HCEC 1CT (cell line): ENCODE data around the gene CD151.

Source experiments
- DNase-seq: peaks from one replicate; pipeline ENCODE4 v3.0.0-alpha.2; 2017

Gene CD151

DNA sequence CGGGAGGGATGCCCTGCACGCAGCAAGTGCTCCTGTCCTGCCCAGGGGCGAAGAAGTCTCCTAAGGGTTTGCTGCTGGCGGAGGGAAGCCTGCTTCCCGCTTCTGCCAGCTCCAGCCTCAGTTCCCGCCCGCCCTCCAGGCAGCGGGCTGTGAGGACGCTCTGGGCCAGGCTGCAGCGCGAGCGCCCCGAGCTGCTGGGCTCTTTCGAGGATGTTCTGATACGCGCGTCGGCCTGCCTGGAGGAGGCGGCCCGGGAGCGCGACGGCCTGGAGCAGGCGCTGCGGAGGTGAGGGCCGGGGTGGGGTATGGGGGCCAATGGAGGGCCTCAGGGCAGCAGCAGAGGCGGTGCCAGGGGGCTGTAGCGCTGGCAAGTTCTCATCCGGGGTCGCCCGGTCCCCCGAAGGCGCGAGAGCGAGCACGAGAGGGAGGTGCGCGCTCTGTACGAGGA is 2.9 kb upstream of the CD151 start:
- no peak for DNase-seq

DNA sequence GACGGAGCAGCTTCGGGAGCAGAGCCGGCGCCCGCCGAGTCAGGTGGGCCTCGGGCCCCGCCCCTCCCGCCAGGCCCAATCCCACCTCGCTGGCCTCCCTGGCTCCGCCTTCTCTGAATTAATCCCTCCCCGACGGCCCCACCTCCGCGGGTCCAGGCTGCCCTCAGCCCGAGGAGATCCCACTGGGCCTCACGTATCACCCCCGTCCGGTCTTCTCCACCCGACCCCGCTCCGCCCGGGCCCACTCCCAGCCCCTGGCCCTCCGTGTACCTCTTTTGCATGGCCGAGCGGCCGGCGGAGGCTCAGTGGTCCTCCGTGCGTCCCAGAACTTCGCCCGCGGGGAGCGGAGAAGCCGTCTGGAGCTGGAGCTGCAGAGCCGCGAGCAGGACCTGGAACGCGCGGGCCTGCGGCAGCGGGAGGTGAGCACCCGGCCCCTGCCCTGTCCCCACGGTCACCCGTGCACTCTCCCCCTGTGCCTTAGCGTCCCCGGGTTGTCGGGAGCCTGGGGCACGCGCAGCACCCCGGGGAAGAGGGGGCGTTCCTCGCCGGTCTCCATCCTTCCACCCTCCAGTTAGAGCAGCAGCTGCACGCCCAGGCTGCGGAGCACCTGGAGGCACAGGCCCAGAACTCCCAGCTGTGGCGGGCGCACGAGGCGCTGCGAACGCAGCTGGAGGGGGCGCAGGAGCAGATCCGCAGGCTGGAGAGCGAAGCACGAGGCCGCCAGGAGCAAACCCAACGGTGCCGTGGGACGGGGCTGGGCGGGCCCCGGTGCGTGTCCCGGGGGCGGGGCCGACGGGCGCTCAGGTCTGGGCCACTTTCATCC is 2.2 kb upstream of the CD151 start:
- peak; percentile 54 for DNase-seq

DNA sequence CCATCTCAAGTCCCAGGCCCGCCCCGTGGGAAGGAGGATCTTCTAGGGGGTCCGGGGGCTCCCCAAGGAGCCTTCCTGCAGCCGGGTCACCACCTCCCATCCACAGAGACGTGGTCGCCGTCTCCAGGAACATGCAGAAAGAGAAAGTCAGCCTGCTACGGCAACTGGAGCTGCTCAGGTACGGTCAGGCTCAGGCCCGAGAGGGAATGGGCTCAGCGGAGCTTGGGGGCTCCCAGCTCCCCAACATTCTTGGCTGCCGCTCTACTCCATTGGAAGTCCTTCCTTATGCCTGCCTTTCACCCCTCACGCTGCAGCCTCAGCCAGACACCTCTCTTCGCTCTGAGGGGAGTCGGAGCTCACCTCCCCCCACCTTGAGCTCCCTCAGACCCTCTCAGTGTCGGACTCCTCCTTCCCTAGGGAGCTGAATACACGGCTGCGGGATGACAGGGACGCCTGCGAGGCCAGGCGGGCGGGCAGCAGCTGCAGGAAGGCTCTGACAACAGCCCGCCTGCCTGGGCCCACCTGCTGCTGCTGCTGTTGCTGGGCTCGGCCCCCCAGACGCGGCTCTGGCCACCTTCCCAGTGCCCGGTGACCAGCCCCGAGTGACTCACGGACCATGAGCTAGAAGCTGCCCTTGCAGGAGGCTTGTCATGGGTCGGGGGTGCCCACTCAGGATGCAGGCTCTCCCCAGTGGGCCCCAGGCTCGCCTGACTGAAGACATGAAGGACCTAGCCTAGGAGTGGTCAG is 1.5 kb upstream of the CD151 start:
- DNase-seq: no peak

DNA sequence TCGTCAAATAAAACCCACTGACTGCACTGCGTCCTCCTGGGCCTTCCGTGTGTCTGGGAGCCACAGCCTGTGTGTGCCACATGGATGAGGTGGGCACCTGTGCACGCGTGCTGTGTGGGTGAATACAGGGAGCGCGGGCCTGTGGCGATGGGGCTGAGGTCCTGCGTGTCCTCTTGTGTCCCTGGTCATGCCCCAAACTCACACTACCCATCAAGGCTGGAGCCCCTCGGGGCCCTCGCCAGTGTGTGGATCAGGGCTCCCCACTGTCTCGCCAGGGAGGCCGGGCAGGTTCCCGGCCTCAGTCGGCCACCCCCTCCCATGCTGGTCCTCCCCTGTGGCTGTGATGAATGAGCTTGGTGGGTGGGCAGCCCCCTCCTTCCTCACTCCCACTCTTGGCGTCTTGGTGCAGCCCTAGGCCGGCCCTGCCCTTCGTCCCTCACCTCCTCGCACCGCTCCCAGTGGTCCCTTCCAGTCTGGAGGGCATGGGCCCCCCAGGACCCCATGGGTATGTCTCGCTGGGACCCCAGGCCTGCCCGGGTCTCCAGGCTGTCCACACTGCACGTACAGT is 707 bp upstream of the CD151 start:
- no peak for DNase-seq

- no peak for DNase-seq
Observed at GRCh38 chr11:833114-833791, 501 bp downstream of the CD151 start.

- no peak for DNase-seq
Observed at GRCh38 chr11:833849-834311, 1.1 kb downstream of the CD151 start.

GRCh38 chr11:834371-835316 is 1.9 kb downstream of the CD151 start:
- DNase-seq: peak; percentile 68

DNA sequence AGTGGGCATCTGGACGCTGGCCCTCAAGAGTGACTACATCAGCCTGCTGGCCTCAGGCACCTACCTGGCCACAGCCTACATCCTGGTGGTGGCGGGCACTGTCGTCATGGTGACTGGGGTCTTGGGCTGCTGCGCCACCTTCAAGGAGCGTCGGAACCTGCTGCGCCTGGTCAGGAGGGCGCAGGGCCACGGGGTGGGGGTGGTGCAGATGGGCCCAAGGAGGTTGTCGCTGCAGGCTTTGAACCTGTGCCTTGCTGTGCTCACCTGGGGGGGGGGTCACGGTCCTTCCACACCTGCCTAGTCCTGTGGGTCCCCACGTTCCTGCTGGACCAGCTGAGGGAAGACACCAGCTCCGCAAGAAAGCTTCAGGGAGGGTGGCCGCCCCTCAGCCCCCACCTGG is 3.5 kb downstream of the CD151 start:
- no peak for DNase-seq

- DNase-seq: no peak
Observed at GRCh38 chr11:836700-837099, 3.9 kb downstream of the CD151 start.

- DNase-seq: no peak
Observed at GRCh38 chr11:837189-837989, 4.6 kb downstream of the CD151 start.

DNA sequence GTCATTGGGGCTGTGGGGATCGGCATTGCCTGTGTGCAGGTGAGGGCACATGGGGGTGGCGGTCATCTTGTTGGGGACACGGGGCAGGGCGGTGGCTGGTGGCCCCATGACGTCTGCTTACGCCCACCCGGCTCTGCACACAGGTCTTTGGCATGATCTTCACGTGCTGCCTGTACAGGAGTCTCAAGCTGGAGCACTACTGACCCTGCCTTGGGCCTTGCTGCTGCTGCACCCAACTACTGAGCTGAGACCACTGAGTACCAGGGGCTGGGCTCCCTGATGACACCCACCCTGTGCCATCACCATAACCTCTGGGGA is 5.2 kb downstream of the CD151 start:
- no peak for DNase-seq

DNA sequence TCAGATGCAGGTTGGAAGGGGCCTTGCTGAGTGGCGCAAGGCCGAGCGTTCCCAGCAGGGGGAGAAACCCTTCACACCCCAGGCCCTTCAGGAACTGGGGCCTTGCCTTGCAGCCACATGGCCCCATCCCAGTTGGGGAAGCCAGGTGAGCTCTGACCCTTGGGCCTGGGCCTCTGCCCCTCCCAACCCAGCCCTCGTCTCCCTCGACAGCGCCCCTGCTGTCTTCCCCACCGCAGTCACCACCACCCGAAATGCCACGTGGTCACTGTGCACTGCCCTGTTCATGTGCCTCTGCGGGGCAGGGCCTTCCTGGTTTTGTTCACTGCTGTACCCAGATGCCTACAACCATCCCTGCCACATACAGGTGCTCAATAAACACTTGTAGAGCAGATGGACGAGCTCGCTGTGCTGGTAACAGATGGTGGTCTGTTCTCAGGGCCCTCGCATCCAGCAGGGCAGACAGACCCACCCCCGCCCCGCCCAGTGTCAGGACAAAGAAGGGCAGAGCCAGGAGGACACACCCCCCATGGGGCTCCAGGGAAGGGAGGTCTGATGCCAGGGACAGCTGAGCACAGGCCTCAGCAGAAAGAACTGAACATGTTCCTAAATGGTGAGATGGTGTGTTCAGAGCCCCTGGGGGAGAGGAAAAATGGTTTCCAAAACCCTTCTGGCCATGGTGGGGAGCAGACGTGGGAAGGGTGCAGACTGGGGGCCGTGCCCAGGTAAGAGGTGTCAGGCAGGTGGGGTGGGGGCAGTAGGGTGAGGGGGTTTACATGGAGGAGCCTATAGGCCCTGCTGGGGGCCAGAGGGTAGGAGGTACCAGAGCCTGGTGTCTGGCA is 5.9 kb downstream of the CD151 start:
- DNase-seq: no peak

- no peak for DNase-seq
Observed at GRCh38 chr11:839280-839623, 6.5 kb downstream of the CD151 start.

- no peak for DNase-seq
Observed at GRCh38 chr11:839875-840617, 7.3 kb downstream of the CD151 start.

DNA sequence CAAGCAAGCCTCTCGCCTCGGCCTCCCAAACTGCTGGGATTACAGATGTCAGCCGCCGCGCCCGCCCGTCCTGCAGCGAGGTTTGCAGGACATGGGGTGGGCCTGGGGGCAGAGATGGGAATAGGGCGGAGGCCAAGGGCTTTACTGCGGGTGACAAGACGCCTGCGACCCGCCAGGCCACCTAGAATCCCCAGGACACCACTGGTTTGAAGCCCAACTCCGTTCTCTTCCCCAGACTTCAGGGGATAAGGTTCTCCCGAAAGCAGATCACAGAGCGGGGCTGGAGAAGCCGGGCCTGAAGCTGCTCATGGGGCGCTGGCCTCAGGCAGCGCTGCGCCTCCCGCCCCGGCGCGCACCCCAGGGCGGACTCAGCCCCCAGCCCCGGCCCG is 9.2 kb downstream of the CD151 start:
- no peak for DNase-seq

DNA sequence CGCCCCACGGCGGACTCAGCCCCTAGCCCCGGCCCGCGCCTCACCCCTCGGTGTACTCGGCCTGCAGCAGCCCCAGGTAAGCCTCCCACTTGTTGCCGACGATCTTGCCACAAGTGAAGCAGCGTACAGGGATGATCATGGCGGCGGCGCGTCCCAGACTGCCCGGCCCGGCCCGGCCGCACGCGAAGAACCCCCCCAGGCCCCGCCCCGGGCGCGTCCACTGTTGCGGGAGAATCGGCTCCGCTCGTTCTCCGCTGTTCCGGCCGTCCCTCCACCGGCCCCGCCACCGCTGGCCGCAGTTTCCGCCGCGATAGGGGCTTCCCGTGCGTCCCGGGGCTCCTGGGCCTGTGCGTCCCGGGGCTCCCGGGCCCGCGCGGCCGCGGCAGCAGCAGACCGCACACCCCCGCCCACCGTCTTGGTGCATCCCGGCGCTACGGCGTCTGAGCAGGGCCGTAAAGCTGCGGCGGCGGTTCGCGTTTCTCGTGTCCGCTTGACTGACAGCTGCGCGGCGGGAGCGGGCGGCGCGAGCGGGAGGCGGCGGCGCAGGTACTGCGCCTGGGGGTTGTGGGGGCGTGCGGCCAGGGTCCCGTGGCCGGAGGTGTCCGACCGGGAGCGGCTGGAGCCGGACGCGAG is 9.7 kb downstream of the CD151 start, which contains the start of the genes POLR2L and TSPAN4:
Gene POLR2L (minus strand): TSS at position 160 of the 633 bp plus-strand sequence. CDS start 21 bp downstream, at position 139.
Gene TSPAN4 (plus strand): TSS at position 483 of the 633 bp plus-strand sequence. CDS start 7,453 bp downstream, outside the sequence.
- peak; percentile 90 for DNase-seq

DNA sequence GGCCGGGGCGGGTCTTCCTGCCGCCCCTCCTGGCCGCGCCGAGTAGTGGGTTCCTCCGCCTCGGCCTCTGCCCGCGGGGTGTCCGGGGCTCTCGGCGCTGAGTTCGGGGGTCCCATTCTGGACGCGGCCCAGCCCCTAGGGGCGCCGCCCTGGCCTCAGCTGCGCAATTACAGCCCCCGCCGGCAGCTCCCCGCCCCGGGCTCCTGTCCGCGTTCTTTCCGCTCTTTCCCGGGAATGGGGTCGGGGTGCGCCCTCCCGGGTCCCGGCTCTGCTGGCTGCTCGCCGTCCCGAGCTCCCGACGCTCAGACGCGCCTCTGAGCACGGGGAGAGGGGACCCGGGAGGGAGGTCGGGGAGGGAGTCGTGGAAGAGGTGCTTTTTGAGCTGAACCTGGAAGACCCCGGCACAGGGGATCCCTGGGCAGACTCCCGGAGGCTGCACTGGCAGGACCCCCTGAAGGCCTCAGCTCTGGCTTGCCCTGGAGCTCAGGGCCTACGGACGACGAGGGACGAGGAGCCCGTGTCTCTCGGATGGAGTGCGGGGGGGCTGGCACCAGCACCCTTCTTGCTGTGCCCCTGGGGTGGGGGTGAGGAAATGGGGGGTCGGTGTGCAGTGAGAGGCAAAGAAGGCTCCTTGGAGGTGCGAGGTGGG is 10.5 kb downstream of the CD151 start:
- no peak for DNase-seq
